ENCODE results near the gene SKAP1.
"Not testable (repeated sequence)": the region's sequence is repeated elsewhere in the genome, so short reads cannot be mapped to it uniquely, and the experiment has no call there.

The SKAP1 gene

GRCh38 chr17:48198950-48199541 is 231.0 kb downstream of the SKAP1 start:
- DNase-seq, result no peak

- DNase-seq, result no peak
Observed at GRCh38 chr17:48195910-48196309, 234.1 kb downstream of the SKAP1 start.

- no peak for DNase-seq
Observed at GRCh38 chr17:48194097-48194550, 235.9 kb downstream of the SKAP1 start.

GRCh38 chr17:48192321-48192731 is 237.7 kb downstream of the SKAP1 start:
- no peak for DNase-seq

- no peak for DNase-seq
Observed at GRCh38 chr17:48191362-48191761, 238.7 kb downstream of the SKAP1 start.

- DNase-seq, result no peak
Observed at GRCh38 chr17:48190871-48191270, 239.1 kb downstream of the SKAP1 start.

GRCh38 chr17:48187872-48188608 is 242.0 kb downstream of the SKAP1 start:
- no peak for DNase-seq

GRCh38 chr17:48186317-48186716 is 243.7 kb downstream of the SKAP1 start:
- DNase-seq, result not testable (repeated sequence)

GRCh38 chr17:48184721-48185120 is 245.3 kb downstream of the SKAP1 start:
- DNase-seq, result no peak

- no peak for DNase-seq
Observed at GRCh38 chr17:48181653-48182052, 248.4 kb downstream of the SKAP1 start.

- DNase-seq, result no peak
Observed at GRCh38 chr17:48180842-48181629, 249.0 kb downstream of the SKAP1 start.

GRCh38 chr17:48179071-48179945 is 250.7 kb downstream of the SKAP1 start:
- DNase-seq, result no peak

GRCh38 chr17:48178317-48178716 is 251.7 kb downstream of the SKAP1 start:
- DNase-seq, result no peak

GRCh38 chr17:48177816-48178215 is 252.2 kb downstream of the SKAP1 start:
- DNase-seq, result no peak

GRCh38 chr17:48176471-48176855 is 253.6 kb downstream of the SKAP1 start:
- no peak for DNase-seq

GRCh38 chr17:48175692-48176470 is 254.1 kb downstream of the SKAP1 start:
- no peak for DNase-seq

GRCh38 chr17:48174833-48175523 is 255.0 kb downstream of the SKAP1 start:
- no peak for DNase-seq

- no peak for DNase-seq
Observed at GRCh38 chr17:48173191-48173984, 256.6 kb downstream of the SKAP1 start.

GRCh38 chr17:48169926-48170325 is 260.1 kb downstream of the SKAP1 start:
- no peak for DNase-seq

GRCh38 chr17:48163809-48164208 is 266.2 kb downstream of the SKAP1 start:
- no peak for DNase-seq

Measured in cerebellar nuclear complex (tissue), 1 donor.